Erythroblast (primary cell): ENCODE measurements around the gene MBOAT1.

Experiments used
- GATA1 ChIP-seq: IDR thresholded peaks from 2 replicates; pipeline ENCODE4 v1.6.1; 2011; ENCODE audit warnings: low read depth, mild to moderate bottlenecking, control low read depth, low read length, moderate library complexity
- POLR2A ChIP-seq: IDR thresholded peaks from 2 replicates; pipeline ENCODE4 v1.6.1; 2011; ENCODE audit warnings: mild to moderate bottlenecking, low read length

DNA sequence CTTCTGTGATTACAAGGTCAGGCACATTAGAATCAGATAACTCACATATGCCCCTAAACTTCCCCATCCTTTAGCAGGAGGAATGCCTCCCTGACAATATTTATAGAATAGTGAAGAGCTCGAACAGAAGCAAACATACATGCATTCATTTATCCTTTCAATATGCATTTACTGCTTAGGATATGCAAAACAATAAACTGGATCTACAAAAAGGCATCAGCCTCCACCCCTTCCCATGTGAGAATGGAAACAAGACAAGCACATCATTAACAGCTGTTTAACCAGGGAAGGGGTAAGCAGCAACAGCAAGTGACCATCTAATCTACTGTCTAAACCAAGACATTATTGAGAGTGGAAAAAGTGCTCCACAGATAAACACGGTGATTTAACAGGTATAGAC is 107.6 kb downstream of the MBOAT1 start:
- no peak for TF ChIP-seq POLR2A
- no peak for TF ChIP-seq GATA1
